Hepatocyte (in vitro differentiated cells): ENCODE measurements around the gene SERPINA3.

Experiments used
- CTCF ChIP-seq: fragments of 200-600 bp; sonication (generic); IDR thresholded peaks from 2 replicates; pipeline ENCODE4 v1.5.1; 2016; ENCODE audit warnings: antibody characterized with exemption, mild to moderate bottlenecking; ENCODE audit not compliant: poor library complexity
- EZH2 ChIP-seq: fragments of 200-600 bp; sonication (generic); IDR thresholded peaks from 2 replicates; pipeline ENCODE4 v1.6.1; 2016; ENCODE audit warnings: antibody characterized with exemption, mild to moderate bottlenecking, borderline replicate concordance

GRCh38 chr14:94611179-94611578 lies 1.0 kb upstream of the SERPINA3 start:
- no peak for TF ChIP-seq CTCF
- TF ChIP-seq EZH2: no peak
